Right lobe of liver (tissue), 6 donors: ENCODE results near the gene USP22. TPM values are rescaled to one million over a fixed set of nuclear protein-coding genes. Genes with fewer than 3 reads are reported as not detected.

ENCODE experiments used
- ATAC-seq, 4 donors: fragments of 200-7000 bp; cut with Tn5 transposase; one replicate each; pipeline ENCODE4 v1.9.1; 2020; ENCODE audit warnings: mild to moderate bottlenecking in 4 of 4, moderate library complexity in 4 of 4
- DNase-seq, 3 donors: peaks; one replicate each; pipeline ENCODE4 v3.0.0-alpha.2; 2020
- H3K27ac ChIP-seq, 3 donors: fragments of 200-600 bp; one replicate each; pipeline ENCODE4 v1.8.0; 2022
- H3K27me3 ChIP-seq, 2 donors: fragments of 200-600 bp; one replicate each; pipeline ENCODE4 v1.8.0; 2022
- H3K36me3 ChIP-seq, 4 donors: fragments of 200-600 bp; sonication (generic) in 1 of 4; one replicate each; pipeline versions ENCODE4 v1.5.1 to v1.8.0; 2017 to 2022; ENCODE audit warnings: control low read depth in 1 of 4
- H3K4me1 ChIP-seq, 4 donors: fragments of 200-600 bp; sonication (generic) in 1 of 4; one replicate each; pipeline versions ENCODE4 v1.5.1 to v1.8.0; 2017 to 2022; ENCODE audit warnings: control low read depth in 1 of 4
- H3K4me3 ChIP-seq, 3 donors: fragments of 200-600 bp; one replicate each; pipeline ENCODE4 v1.8.0; 2022
- H3K9me3 ChIP-seq, 4 donors: fragments of 200-600 bp; sonication (generic) in 1 of 4; one replicate each; pipeline versions ENCODE4 v1.5.1 to v1.8.0; 2017 to 2022; ENCODE audit warnings: control low read depth in 1 of 4
- POLR2A ChIP-seq: fragments of 450-650 bp; IDR thresholded peaks from one replicate; pipeline ENCODE4 v1.6.1; 2017; ENCODE audit warnings: antibody characterized with exemption, mild to moderate bottlenecking
- WGBS: methylation state at CpG from one replicate; pipeline ENCODE4 v1.1.6; 2018; ENCODE audit warnings: low coverage, low lambda C conversion rate; ENCODE audit not compliant: insufficient coverage; ENCODE audit errors: missing lambda C conversion rate; 5-methylcytosine and 5-hydroxymethylcytosine counted together
- intact Hi-C, 2 donors: fragments of 100-400 bp; cut with DNase I; formaldehyde crosslinking; loops; one replicate each; pipeline versions ENCODE4 v1.11.2 to v1.14.1; 2022
- total RNA-seq, 6 experiments: library from RNA; depleted of rRNA in 2 of 6; stranded (reverse); fragments of >200 nt in 2 of 6; fragmentation: NEBNext Ultra II Directional in 3 of 6; extraction: Animal tissue kit (Norgen Biotek cat#: 25700) in 3 of 6; gene quantifications; one replicate each; pipeline versions ENCODE4 v1.1.0 to v1.2.4, GENCODE V29; 2016 to 2023
- TF ChIP-seq, protein P1 (sequence below), 4 donors: fragments of 200-600 bp in 3 of 4; fragments of 450-650 bp in 1 of 4; IDR thresholded peaks; one replicate each; pipeline versions ENCODE4 v1.5.1 to v1.8.0; 2016 to 2022; ENCODE audit warnings: antibody characterized with exemption in 4 of 4, mild to moderate bottlenecking in 2 of 4
- donor health status: DM: no; HTN: yes; CAD: no.
- donor health status: DM: no; HTN: no; CAD: no.
- donor health status: DM: no; HTN: no; CAD: no.
- donor health status: DM: no; HTN: yes; CAD: no.
- donor health status: DM: no; HTN: yes; CAD: no.

The USP22 gene
- total RNA-seq, 6 experiments from 2014 or later = 69.8 to 81.2 (median 77.7) TPM

DNA sequence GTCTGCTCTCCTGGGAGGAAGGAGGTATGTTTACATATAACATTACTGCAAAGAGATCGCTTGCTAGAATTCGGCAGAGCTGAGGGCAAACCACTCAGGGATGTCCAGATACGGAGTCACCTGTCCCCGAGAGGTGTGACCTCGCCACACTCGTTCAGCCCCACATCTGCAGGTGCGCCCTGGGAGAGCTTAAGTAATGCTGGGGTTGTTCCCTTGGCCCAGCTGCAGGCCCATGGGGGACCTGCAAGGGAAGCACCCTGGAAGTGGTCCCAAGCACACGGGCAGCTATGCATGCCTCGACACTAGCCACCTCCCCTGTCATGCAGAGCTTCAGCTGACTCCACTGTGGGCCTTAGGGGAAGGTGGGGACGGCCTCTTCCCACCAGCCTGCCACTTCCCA lies 22.2 kb downstream of the USP22 start:
- DNase-seq = no peak
- intact Hi-C loops = no loop called here
- Histone ChIP-seq H3K27me3 (no peaks in the 10 kb centered on the region), H3K27ac (no peak overlapping the region), H3K9me3 (no peaks in the 10 kb centered on the region), H3K36me3 (peaks cover 24 to 80% (median 56%) of the 10 kb centered on the region in 4 donors), H3K4me1 (peaks cover 0 to 5% (median 0%) of the 10 kb centered on the region in 4 donors), H3K4me3 (no peak overlapping the region)
- no peak for TF ChIP-seq POLR2A
- TF ChIP-seq, protein P1, sequence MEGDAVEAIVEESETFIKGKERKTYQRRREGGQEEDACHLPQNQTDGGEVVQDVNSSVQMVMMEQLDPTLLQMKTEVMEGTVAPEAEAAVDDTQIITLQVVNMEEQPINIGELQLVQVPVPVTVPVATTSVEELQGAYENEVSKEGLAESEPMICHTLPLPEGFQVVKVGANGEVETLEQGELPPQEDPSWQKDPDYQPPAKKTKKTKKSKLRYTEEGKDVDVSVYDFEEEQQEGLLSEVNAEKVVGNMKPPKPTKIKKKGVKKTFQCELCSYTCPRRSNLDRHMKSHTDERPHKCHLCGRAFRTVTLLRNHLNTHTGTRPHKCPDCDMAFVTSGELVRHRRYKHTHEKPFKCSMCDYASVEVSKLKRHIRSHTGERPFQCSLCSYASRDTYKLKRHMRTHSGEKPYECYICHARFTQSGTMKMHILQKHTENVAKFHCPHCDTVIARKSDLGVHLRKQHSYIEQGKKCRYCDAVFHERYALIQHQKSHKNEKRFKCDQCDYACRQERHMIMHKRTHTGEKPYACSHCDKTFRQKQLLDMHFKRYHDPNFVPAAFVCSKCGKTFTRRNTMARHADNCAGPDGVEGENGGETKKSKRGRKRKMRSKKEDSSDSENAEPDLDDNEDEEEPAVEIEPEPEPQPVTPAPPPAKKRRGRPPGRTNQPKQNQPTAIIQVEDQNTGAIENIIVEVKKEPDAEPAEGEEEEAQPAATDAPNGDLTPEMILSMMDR (IDR thresholded peaks at IDR 0.05) = no peak
- ATAC-seq = peak in 1 of 4 donors; percentile 17
- WGBS = 51% methylated on average over 3 of the region's 10 CpGs

DNA sequence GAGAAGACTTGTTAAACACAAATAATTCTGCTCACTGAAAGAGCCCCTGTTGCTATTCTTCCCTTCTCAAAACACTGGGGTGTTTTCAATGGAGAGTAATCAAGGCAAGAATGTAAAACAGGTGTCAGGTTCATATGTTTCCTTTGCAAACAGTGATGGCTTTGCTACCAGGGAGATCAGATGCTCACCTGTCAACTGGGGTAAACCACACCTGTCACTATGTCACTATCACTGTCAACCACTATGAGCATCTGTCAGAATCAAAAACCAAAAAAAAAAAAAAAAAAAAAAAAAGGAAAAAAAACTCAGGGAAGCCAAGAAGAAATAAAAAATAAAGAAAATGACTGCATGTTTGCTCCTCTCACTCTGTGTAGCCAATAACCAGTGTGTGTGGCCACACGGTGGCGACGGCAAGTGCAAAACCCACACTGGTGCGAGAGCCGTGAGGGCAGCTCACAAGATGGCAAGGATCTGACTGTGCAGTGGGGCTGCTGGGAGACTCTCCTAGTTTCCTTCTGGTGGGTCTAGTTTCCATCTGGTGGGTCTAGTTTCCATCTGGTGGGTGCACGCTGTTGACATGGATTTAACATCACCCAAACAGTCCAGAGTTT lies 22.7 kb downstream of the USP22 start:
- no peak overlapping the region for H3K4me3 ChIP-seq
- 57% methylated on average over 5 of the region's 6 CpGs for WGBS
- DNase-seq (no peak), ATAC-seq (peak; percentile 31 to 54 (median 40))
- H3K9me3 ChIP-seq = no peaks in the 10 kb centered on the region
- no peaks in the 10 kb centered on the region for H3K27me3 ChIP-seq
- peaks cover 24 to 80% (median 58%) of the 10 kb centered on the region in 4 donors for H3K36me3 ChIP-seq
- no peak for TF ChIP-seq POLR2A
- TF ChIP-seq, protein P1 (IDR thresholded peaks at IDR 0.05) = peak in 1 of 4 donors; percentile 9
- peaks cover 0 to 5% (median 0%) of the 10 kb centered on the region in 4 donors for H3K4me1 ChIP-seq
- intact Hi-C loops = no loop called here
- no peak overlapping the region for H3K27ac ChIP-seq

DNA sequence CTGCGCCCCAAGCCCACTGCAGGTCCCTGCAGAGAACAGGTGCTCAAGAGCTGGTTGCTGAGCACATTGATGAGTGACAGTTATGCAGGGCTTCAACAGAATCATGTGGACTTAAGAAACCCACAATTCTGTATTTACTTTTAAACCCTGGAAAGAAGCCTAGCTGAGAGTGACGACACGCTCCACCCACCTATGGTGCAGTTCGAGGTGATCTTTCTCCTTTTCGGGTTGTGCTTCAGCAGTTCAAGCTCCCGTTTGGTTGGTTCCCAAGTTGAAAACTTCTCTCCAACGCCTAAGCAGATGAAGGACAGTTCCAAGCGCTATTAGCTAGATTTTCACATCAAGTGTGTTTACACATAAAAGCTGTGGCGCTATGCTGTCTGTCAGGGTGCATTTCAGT lies 23.9 kb downstream of the USP22 start:
- TF ChIP-seq, protein P1 (IDR thresholded peaks at IDR 0.05) = no peak
- TF ChIP-seq POLR2A = no peak
- H3K4me1 ChIP-seq = peaks cover 0 to 5% (median 0%) of the 10 kb centered on the region in 4 donors
- intact Hi-C loops = no loop called here
- DNase-seq (no peak), ATAC-seq (peak in 3 of 4 donors; percentile 46 to 89 (median 50))
- peaks cover 24 to 81% (median 62%) of the 10 kb centered on the region in 4 donors for H3K36me3 ChIP-seq
- no peaks in the 10 kb centered on the region for H3K9me3 ChIP-seq
- no peak overlapping the region for H3K4me3 ChIP-seq
- WGBS = 39% methylated on average over 7 of the region's 9 CpGs
- H3K27ac ChIP-seq = peak overlapping the region in 1 of 3 donors; percentile 52
- H3K27me3 ChIP-seq = no peaks in the 10 kb centered on the region

DNA sequence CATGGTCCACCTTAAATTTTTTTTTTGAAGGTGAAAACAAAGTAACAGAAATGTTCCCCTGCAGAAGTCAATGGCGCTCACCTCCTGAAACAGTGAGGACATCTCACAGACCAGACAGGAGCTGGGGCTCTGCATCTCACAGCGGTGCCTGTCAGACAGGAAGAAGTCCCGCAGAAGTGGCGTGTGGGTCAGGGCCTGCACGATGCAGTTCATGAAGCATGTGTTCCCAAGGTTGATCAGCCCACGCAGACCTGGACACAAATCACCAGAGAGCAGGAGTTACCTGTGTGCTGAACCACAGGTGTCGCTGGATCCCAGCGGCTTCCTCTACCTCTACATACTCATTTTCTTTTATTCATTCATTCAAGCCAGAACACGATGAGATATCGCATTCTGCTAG lies 24.9 kb downstream of the USP22 start:
- Histone ChIP-seq H3K27me3 (no peaks in the 10 kb centered on the region), H3K4me3 (no peak overlapping the region), H3K27ac (no peak overlapping the region), H3K9me3 (no peaks in the 10 kb centered on the region), H3K4me1 (peaks cover 0 to 5% (median 0%) of the 10 kb centered on the region in 4 donors), H3K36me3 (peaks cover 24 to 82% (median 64%) of the 10 kb centered on the region in 4 donors)
- WGBS = 75% methylated on average over 7 of the region's 10 CpGs
- DNase-seq (no peak), ATAC-seq (no peak)
- intact Hi-C loops = no loop called here
- no peak for TF ChIP-seq POLR2A
- TF ChIP-seq, protein P1 (IDR thresholded peaks at IDR 0.05) = no peak
